ENCODE measurements around the gene GNB1. TPM values are rescaled to one million over a fixed set of nuclear protein-coding genes. Genes with fewer than 3 reads are reported as not detected.

Gene GNB1
- total and polyA plus RNA-seq, 9 of the 15 experiments (the other 6 are each of a cell fraction or from before 2014, with no cell fraction given) = 34.3 to 388 (median 114) TPM

- TF ChIP-seq CREB5 (CRISPR knock-in tag; IDR thresholded peaks at IDR 0.05) = no peak
- no peak for TF ChIP-seq GMEB1 (CRISPR knock-in tag; IDR thresholded peaks at IDR 0.05)
- no peak for TF ChIP-seq HSF4 (CRISPR knock-in tag; IDR thresholded peaks at IDR 0.05; ENCODE audit: borderline replicate concordance)
- peak; percentile 60 for TF ChIP-seq GABPB1 (CRISPR knock-in tag; IDR thresholded peaks at IDR 0.05)
- no peak for TF ChIP-seq NCOR1 (IDR thresholded peaks at IDR 0.05)
- TF ChIP-seq GABPA (tag; conservative IDR thresholded peaks at IDR 0.05; ENCODE audit: low read depth) = no peak
- 0 out of 4 replicates have a peak, but pooled peaks of 1 of the 2 experiments have one; percentile 6 for TF ChIP-seq TBL1XR1 (IDR thresholded peaks at IDR 0.05; ENCODE audit: low read length in 2 of 2)
- TF ChIP-seq CBX1 (IDR thresholded peaks at IDR 0.05; ENCODE audit: low read depth) = peak; percentile 51; the same call in 1 of the 2 replicates
- peak; percentile 56; the same call in 1 of the 2 replicates for TF ChIP-seq MTA3 (IDR thresholded peaks at IDR 0.05; ENCODE audit: borderline replicate concordance)
- TF ChIP-seq TCF15 (CRISPR knock-in tag; IDR thresholded peaks at IDR 0.05) = 0 out of 2 replicates have a peak, but pooled peaks have one; percentile 3
- peak; percentile 52; the same call in 1 of the 2 replicates for TF ChIP-seq NR4A1 (CRISPR knock-in tag; IDR thresholded peaks at IDR 0.05)
- no peak for TF ChIP-seq NR4A1 (tag; IDR thresholded peaks at IDR 0.05)
- TF ChIP-seq ZNF589 (CRISPR knock-in tag; IDR thresholded peaks at IDR 0.05; ENCODE audit: low read depth) = no peak
- peak; percentile 41; the same call in 1 of the 2 replicates for TF ChIP-seq ETS1 (conservative IDR thresholded peaks at IDR 0.05; ENCODE audit: control insufficient read depth, low read depth, low read length)
- peak; percentile 82 for TF ChIP-seq RAD51 (IDR thresholded peaks at IDR 0.05; ENCODE audit: borderline replicate concordance, low read depth)
- TF ChIP-seq TARDBP (IDR thresholded peaks at IDR 0.05) = peak; percentile 57; the same call in 1 of the 2 replicates
- TF ChIP-seq NR2C2 (CRISPR knock-in tag; IDR thresholded peaks at IDR 0.05) = 0 out of 2 replicates have a peak, but pooled peaks have one; percentile 12
- no peak for TF ChIP-seq NR2C2 (tag; IDR thresholded peaks at IDR 0.05)
- peak; percentile 77; the same call in 1 of the 2 replicates for TF ChIP-seq VEZF1 (CRISPR knock-in tag; IDR thresholded peaks at IDR 0.05)
- TF ChIP-seq DPF2 (IDR thresholded peaks at IDR 0.05) = peak; percentile 41; the same call in 1 of the 2 replicates
Measured at GRCh38 chr1:1778663-1779319, 112.1 kb downstream of the GNB1 start (continued).
